ENCODE measurements around the gene SNX1. TPM values are rescaled to one million over a fixed set of nuclear protein-coding genes. Genes with fewer than 3 reads are reported as not detected.
A peak's percentile ranks its signal among the peaks of the same experiment; 100 is the strongest.

The SNX1 gene
- total RNA-seq, 1 experiment from 2014 or later: 46.6 TPM

DNA sequence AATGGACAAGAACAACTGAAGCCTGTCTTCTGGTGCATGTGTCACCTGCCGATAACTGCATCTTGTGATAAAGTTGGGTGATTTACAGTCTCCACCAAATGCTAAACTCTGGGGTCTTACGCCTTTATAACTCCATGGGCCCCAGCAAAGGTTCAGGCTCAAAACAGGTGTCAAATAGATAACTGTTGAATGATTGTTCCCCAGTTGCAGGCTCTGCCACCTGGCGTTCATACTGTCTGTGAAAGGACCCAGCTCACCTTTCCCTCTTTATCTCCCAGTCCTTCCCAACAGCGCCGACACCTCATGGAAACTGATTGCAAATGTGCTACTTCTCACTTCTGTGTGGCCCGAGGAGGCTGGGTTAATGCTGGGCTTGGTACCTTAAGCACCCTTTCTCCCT, 47.5 kb downstream of the SNX1 start:
- Histone ChIP-seq H3K9me3 (replicated peaks) (no peaks in the 10 kb centered on the region), H3K4me1 (peaks cover 6% of the 10 kb centered on the region), H3K36me3 (peaks cover 7% of the 10 kb centered on the region; the same call in 1 of the 2 replicates), H3K27me3 (no peaks in the 10 kb centered on the region), H3K27ac (no peak overlapping the region), H3K4me3 (no peak overlapping the region)
- DNase-seq: no peak

DNA sequence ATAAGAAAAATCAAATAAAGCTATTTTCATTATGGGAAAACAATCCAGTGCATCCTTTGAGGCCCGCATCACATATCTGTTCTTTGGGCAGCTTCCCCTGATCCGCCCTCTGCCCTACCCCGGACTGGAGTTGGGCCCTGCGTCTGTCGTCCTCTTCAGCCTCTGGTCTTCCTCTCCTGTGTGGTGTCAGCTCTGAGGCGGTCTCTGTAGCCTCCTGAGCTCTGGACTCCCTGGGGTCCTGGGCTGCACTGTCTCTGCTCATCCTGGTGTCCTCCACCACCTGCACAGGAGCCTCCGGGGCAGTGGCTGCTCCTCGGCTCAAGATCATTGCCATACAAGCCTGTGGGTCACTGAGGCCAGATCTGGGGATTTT, 48.4 kb downstream of the SNX1 start:
- no peaks in the 10 kb centered on the region for H3K36me3 ChIP-seq
- DNase-seq: no peak
- no peak overlapping the region for H3K27ac ChIP-seq
- peaks cover 6% of the 10 kb centered on the region for H3K4me1 ChIP-seq
- H3K9me3 ChIP-seq (replicated peaks): no peaks in the 10 kb centered on the region
- no peak overlapping the region for H3K4me3 ChIP-seq
- H3K27me3 ChIP-seq: no peaks in the 10 kb centered on the region

DNA sequence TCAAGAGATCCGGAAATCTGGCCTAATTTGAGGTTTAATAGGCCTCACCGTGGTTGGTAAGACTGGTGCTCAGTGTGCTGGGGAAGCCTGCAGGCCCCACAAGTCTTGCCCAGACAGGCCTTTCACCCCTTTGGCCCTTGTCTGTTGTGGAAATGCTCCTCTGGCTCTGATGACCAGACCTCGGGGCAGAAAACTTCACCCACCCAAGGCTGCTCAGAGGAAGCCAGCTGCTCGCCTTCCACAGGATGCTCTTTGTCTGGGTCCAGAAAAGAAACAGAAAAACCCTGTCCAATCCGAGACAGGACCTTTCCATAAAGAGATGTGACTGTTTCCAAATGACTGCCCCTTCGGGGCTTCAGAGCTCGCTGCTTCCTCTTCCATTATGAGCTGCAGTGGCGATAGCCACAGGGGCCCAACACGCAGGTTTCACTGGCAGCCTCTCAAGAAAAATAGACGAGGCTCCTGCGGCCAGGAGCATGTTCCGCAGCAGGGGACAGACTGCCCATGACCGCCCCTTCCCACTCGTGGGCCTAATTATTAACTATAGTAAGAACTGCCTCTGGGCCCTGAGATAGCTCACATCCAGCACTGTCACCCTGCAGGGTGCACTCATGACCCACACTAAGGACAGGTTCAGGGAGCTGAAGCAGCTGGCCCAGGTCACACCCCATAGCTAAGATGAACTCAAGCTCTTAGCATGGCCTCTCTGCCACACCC, 48.9 kb downstream of the SNX1 start:
- Histone ChIP-seq H3K36me3 (no peaks in the 10 kb centered on the region), H3K27me3 (no peaks in the 10 kb centered on the region), H3K4me1 (peaks cover 6% of the 10 kb centered on the region), H3K4me3 (no peak overlapping the region), H3K27ac (no peak overlapping the region), H3K9me3 (replicated peaks) (no peaks in the 10 kb centered on the region)
- no peak for DNase-seq

DNA sequence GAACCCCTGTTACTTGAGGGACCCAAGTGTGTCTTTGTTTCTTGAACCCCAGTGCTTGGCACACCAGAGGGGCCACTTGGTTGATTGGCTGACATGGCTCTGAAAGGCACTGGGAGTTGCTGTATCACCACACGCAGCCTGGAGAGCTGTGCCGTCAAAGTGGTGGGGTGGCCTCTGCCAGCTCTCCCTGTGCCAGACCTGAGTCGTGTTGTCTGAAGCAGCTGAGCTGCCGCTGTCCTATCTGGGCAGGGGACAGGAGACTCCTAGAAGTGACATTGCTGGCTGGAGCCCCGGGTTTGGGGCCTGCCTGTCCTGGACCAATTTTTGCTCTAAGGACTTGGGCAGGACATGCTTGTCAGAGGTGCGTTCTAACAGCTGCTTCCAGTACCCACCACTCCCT, 50.3 kb downstream of the SNX1 start:
- Histone ChIP-seq H3K4me1 (peaks cover 6% of the 10 kb centered on the region), H3K4me3 (no peak overlapping the region; the same call in 1 of the 2 replicates), H3K27ac (no peak overlapping the region; the same call in 1 of the 2 replicates), H3K27me3 (no peaks in the 10 kb centered on the region), H3K36me3 (no peaks in the 10 kb centered on the region), H3K9me3 (replicated peaks) (no peaks in the 10 kb centered on the region)
- no peak for DNase-seq

DNA sequence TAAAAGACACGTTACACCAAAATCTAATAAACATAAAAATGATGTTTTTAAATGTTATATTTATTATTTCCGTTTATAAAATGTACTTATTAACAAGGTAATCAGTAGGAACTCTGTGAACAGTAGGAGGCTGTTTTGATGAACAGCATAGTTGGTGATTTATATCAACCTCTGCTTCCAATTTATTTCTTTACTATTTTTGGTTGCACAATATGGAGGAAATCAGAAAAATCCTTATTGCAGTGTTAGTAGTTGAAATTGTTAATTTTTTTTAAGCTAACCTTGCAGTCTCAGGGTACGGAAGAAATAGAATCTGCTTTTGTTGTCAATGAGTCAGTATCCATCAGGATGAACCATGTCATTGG, 50.7 kb downstream of the SNX1 start:
- Histone ChIP-seq H3K27me3 (no peaks in the 10 kb centered on the region), H3K36me3 (no peaks in the 10 kb centered on the region), H3K9me3 (replicated peaks) (no peaks in the 10 kb centered on the region), H3K4me3 (peak overlapping the region; percentile 58), H3K27ac (peak overlapping the region; percentile 83), H3K4me1 (peaks cover 6% of the 10 kb centered on the region)
- no peak for DNase-seq

DNA sequence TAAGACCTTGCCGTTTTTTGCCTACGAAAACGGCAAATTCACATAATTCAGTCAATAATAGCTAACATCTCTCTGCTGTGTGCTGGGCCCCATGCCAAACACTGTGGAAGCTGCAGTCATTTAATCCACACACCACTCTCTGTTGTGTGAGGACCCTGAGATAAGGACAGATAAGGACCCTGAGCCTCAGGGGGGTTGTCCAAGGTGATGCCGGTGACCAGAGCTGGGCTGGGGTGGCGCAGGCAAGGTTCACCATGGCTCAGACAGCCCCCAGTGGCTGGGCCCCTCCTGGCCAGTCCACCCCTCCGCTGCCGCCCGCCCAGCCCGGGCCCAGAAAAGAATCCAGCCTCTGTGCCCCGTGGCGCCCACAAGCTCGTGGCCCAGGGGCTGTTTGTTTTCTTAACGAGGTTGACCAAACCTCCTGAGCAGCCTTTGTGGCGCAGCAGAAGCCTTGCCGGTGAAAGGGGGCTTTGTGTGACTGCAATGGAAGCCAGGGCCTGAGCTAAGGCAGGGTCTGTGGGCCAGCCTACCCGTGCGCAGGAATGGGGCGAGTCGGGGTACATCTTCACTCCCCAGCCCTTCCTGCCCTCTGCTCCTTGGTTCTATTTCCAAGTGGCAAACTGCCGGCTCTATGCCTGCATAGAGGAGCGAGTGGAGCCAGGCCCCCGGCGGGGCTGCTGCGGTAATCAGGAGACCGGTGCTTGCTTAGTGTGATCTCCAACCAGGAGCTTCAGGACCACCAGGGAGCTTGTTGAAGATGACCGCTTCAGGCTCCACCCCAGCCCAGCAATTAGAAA, 51.3 kb downstream of the SNX1 start:
- H3K36me3 ChIP-seq: no peaks in the 10 kb centered on the region
- no peaks in the 10 kb centered on the region for H3K27me3 ChIP-seq
- H3K4me1 ChIP-seq: peaks cover 6% of the 10 kb centered on the region
- H3K9me3 ChIP-seq (replicated peaks): no peaks in the 10 kb centered on the region
- H3K27ac ChIP-seq: peak overlapping the region; percentile 83
- peak; percentile 89 to 90 for DNase-seq
- peak overlapping the region; percentile 58 for H3K4me3 ChIP-seq

DNA sequence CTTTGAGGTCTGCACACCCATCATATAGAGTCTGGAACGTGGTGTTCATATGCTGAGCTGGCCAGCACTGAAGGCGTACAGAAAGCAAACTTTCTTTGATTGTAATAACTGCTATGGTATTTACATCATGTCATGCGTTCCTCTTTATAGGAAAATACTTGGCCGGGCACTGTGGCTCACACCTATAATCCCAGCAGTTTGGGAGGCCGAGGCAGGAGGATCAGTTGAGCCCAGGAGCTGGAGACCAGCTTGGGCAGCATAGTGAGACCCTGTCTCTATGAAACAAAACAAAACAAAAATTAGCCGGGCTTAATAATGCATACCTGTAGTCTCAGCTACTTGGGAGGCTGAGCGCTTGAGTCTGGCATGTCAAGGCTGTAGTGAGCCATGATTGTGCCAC, 52.4 kb downstream of the SNX1 start:
- peaks cover 6% of the 10 kb centered on the region for H3K4me1 ChIP-seq
- H3K27me3 ChIP-seq: no peaks in the 10 kb centered on the region
- H3K36me3 ChIP-seq: no peaks in the 10 kb centered on the region
- H3K27ac ChIP-seq: no peak overlapping the region
- H3K9me3 ChIP-seq (replicated peaks): no peaks in the 10 kb centered on the region
- DNase-seq: no peak
- H3K4me3 ChIP-seq: peak overlapping the region; percentile 58

DNA sequence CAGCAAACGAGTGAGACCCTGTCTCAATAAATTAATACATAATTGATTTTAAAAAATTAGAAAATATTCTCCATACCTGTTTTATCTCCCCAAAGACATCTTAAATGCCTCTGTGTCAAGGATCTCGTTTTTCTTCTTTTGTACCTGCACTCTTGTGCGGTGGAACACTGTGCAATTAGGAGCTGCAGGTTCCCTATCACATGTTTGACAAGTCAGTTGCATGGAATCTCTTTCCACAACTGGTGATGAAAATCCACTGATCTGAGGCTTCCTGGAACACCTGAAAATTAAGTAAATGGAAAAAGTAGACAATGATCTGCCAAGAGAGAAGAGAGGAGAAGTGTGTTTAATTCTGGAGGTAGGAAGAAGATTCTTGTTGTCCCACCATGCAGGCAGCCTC, 52.8 kb downstream of the SNX1 start:
- H3K36me3 ChIP-seq: no peaks in the 10 kb centered on the region
- no peak for DNase-seq
- peaks cover 6% of the 10 kb centered on the region for H3K4me1 ChIP-seq
- H3K9me3 ChIP-seq (replicated peaks): no peaks in the 10 kb centered on the region
- no peak overlapping the region for H3K4me3 ChIP-seq
- no peaks in the 10 kb centered on the region for H3K27me3 ChIP-seq
- no peak overlapping the region for H3K27ac ChIP-seq

DNA sequence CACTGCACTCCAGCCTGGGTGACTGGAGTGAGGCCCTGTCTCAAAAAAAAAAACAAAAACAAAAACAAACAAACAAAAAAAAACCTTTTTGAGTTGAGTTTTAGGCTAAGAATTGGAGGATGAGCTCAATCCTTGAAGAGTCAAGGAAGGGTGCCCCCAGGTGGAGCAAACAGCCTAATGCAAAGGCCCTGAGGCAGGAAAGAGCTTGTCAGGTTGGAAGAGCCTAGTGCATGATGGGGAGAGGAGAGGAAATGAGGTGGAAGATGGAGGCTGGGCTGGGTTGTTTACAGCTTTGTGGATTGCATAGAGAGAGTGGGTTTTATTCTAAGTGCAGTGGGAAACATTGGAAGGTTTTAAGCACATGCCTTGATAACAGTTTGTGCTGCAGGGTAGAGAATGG, 53.6 kb downstream of the SNX1 start:
- H3K4me3 ChIP-seq: no peak overlapping the region
- no peaks in the 10 kb centered on the region for H3K27me3 ChIP-seq
- H3K4me1 ChIP-seq: peaks cover 9% of the 10 kb centered on the region
- H3K27ac ChIP-seq: no peak overlapping the region
- no peak for DNase-seq
- no peaks in the 10 kb centered on the region for H3K9me3 ChIP-seq (replicated peaks)
- H3K36me3 ChIP-seq: no peaks in the 10 kb centered on the region

DNA sequence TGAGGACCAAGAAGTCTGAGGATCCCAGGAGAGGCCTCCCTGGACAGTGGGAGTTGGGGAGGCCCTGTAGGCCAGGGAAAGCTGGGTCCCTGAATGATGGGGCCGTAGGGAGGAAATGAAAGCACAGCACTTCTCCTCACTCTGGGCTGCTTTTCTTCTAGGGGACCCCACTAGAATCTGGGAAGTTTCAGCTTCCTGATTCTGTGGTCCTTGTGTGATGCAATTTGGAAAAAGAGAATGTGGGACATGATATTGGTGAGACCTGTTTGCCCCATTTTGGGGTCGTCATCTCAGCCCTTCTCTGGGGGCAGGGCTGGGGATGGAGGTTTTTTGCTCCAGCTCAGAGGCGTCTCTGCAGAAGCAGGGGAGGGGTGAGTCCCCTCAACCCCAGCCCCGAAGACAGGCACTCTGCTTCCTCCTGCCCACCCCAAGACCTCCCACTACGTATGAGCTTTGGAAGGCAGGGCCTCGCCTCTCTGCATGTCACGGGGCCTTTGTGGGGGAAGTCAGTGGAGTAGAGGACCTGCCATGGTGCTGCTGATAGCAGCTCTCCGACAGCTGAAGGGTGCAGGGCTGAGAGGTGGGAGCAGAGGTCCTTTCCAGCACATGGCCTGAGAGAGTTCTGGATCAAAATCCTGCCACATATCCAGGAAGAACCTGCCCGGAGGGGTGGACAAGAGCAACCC, 54.3 kb downstream of the SNX1 start:
- Histone ChIP-seq H3K27me3 (no peaks in the 10 kb centered on the region), H3K36me3 (no peaks in the 10 kb centered on the region), H3K4me3 (no peak overlapping the region), H3K27ac (no peak overlapping the region), H3K4me1 (peaks cover 9% of the 10 kb centered on the region), H3K9me3 (replicated peaks) (no peaks in the 10 kb centered on the region)
- DNase-seq: no peak

DNA sequence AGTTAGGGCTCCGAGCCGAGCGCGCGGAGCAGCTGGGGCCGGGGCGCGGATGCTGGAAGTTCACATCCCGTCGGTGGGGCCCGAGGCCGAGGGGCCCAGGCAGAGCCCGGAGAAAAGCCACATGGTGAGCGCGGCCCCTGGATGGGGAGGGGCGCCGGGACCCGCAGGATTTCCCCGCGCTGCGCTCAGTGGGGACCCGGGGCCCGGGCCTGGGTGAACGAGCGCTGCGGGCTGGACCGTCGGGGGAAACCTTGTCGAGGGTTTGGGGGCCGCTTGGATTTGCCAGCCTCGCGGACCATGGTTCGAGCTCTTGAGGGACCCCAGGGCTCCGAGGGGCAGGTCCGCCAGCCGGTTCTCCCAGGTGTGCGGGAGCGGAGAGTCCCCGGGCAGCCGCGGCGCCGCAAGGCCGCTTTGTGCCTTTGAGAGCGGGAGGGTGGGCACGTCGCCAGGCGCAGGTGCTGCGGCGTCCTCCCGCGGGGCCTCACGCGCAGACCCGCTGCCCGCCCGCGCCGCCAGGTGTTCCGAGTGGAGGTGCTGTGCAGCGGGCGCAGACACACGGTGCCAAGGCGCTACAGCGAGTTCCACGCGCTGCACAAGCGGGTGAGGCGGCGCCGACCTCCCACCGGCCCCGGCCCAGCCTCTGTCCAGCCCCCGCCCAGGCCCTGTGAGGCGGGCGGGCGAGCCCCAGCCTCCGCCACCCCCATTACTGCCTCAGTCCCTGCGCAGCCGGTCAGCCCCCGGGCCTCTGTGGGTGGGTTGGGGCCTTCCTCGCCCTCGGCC, 56.1 kb downstream of the SNX1 start, which contains the start of gene SNX22:
Gene SNX22 (plus strand): TSS at position 5 of the 780 bp plus-strand sequence. CDS start 45 bp downstream, at position 50.
- no peak within 1 kb of the TSS for H3K27ac ChIP-seq
- H3K9me3 ChIP-seq (replicated peaks): no peaks in the 10 kb centered on the region
- DNase-seq: no peak
- H3K4me3 ChIP-seq: peak within 1 kb of the TSS; percentile 67
- H3K27me3 ChIP-seq: no peaks in the 10 kb centered on the region
- H3K4me1 ChIP-seq: peaks cover 3% of the 10 kb centered on the region; the same call in 1 of the 2 replicates
- H3K36me3 ChIP-seq: peaks cover 12% of the 10 kb centered on the region; the same call in 1 of the 2 replicates

DNA sequence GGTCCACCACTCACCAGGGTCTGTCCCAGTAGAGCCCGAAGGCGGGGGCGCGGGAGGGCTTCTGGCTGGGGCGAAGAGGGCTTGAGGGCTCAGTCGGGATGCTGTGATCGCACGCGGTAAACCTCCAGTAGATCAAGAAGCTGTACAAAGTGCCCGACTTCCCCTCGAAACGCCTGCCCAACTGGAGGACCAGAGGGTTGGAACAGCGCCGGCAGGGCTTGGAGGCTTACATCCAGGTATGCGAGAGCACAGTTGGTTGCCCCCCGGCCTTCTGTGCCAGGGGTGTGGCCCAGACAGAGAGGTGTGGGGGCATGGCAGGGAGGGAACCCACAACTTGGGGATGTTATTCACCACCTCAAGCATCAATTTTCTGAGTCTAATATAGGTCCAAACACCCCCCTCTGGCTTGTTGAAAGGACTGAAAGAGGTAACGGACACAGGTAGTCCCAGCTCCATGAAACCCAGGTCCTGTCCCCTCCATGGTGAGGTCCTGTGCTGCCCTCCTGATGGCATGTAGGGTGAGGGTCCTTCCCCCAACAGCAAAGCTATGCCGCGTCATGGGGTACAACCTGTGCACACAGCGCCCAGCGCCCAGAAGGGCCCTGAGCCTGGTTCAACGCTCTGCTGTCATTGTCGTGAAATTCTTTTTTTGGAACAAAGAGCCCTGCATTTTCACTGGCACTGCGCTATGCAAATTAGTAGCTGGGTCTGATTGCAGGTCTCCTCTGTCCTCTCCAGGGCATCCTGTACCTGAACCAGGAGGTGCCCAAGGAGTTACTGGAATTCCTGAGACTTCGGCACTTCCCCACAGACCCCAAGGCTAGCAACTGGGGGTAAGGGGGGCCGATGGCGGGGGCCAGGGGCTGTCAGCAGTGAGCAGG, 57.0 kb downstream of the SNX1 start:
- H3K9me3 ChIP-seq (replicated peaks): no peaks in the 10 kb centered on the region
- no peak for DNase-seq
- peaks cover 3% of the 10 kb centered on the region; the same call in 1 of the 2 replicates for H3K4me1 ChIP-seq
- no peaks in the 10 kb centered on the region for H3K27me3 ChIP-seq
- H3K27ac ChIP-seq: no peak overlapping the region
- no peak overlapping the region for H3K4me3 ChIP-seq
- H3K36me3 ChIP-seq: peaks cover 20% of the 10 kb centered on the region

DNA sequence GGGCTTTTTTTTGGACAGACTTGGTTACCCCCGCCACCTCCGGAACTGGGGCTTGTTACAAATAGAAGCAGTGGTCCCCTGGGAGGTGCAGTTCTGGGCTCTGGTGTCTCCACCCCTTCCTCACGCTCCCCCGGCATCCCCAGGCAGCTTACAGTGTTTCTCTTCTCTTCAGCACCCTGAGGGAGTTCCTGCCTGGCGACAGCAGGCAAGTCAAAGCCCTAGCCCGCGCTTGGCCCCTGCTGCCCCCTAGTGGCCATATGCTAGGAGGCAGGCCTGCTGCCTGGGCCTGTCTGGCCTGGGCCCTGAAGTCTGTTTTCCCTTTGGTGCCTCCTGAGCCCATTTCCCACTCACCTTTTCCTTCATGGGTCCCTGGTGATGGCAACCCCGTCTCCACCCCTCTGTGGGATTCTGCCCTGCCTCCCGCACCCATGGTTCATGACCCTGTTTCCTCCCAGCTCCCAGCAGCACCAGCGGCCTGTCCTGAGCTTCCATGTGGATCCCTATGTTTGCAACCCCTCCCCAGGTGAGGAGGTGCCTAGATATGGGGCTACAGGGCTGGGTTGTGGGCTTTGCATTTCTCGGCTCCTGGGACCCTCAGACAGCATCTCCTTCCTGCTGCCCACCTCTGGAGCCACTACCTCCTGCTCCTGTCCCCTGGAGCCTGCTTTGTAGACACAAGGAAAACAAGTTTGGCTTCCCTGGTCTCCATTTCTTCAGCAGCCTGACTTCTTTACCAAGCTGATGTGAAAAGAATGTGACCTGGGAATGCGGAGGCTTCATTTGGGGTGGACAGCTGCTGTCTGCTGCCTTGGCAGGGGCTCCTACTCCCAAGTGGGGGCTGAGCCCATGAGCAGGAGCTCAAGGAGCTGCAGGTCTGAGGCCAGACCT, 57.9 kb downstream of the SNX1 start:
- no peak overlapping the region for H3K4me3 ChIP-seq
- no peak overlapping the region for H3K27ac ChIP-seq
- no peaks in the 10 kb centered on the region for H3K9me3 ChIP-seq (replicated peaks)
- H3K36me3 ChIP-seq: peaks cover 30% of the 10 kb centered on the region
- peaks cover 3% of the 10 kb centered on the region; the same call in 1 of the 2 replicates for H3K4me1 ChIP-seq
- H3K27me3 ChIP-seq: no peaks in the 10 kb centered on the region
- peak; percentile 87 to 92 for DNase-seq
